HepG2 (cell line): Measurements from ENCODE around the gene TIGD6. TPM values are rescaled to one million over a fixed set of nuclear protein-coding genes. Genes with fewer than 3 reads are reported as not detected.
A peak's percentile ranks its signal among the peaks of the same experiment; 100 is the strongest.

Experiments used
- ATAC-seq: fragments of 200-7000 bp; cut with Tn5 transposase; 3 replicates; pipeline ENCODE4 v1.9.1; 2020; ENCODE audit warnings: mild to moderate bottlenecking, moderate library complexity
- BruUV-seq: library from RNA; stranded (reverse); fragments of 400-500 nt; replicated peaks from 2 replicates; lab custom pipeline; 2021; lab: Mats Ljungman, UMichigan
- CTCF ChIA-PET: fragments of 300-600 bp; formaldehyde crosslinking; extraction: SDS; loops from one replicate; lab custom pipeline; 2021; ENCODE audit warnings: low total read pairs, inconsistent platforms, low intra/inter-chr PET ratio; lab: Yijun Ruan, JAX
- POLR2A ChIA-PET: fragments of 350-600 bp; sonication (Branson Sonifier 250); formaldehyde crosslinking; loops from one replicate; lab custom pipeline; 2020; ENCODE audit warnings: antibody characterized with exemption, inconsistent platforms; lab: Yijun Ruan, JAX
- DNase-seq: peaks from one replicate; pipeline ENCODE4 v3.0.0-alpha.2; 2015; ENCODE audit warnings: low spot score
- FAIRE-seq: peaks from 3 replicates; lab custom pipeline; 2011; peaks lifted over from hg19 to GRCh38; lab: Jason Lieb, UNC
- H2AFZ ChIP-seq: one replicate; pipeline ENCODE4 v1.6.1; 2011; ENCODE audit warnings: low read length, inconsistent platforms
- H3K27ac ChIP-seq: fragments of 300-600 bp; 3 replicates; pipeline ENCODE4 v1.8.0; 2011; ENCODE audit warnings: mixed run types, mild to moderate bottlenecking, mixed read lengths, low read length, inconsistent platforms; ENCODE audit not compliant: insufficient read depth; ENCODE audit errors: extremely low read length
- H3K27me3 ChIP-seq, 2 experiments: fragments of 200-600 bp in 1 of 2; 2 replicates in 1 of 2; 3 replicates in 1 of 2; pipeline versions ENCODE4 v1.6.0 to v1.8.0; 2011; ENCODE audit warnings: low read length in 2 of 2, mild to moderate bottlenecking in 2 of 2, moderate library complexity in 2 of 2, inconsistent platforms in 1 of 2; ENCODE audit not compliant: insufficient read depth in 2 of 2, control insufficient read depth in 1 of 2
- H3K36me3 ChIP-seq, 2 experiments: fragments of 200-600 bp in 1 of 2; replicated peaks in 1 of 2; 2 replicates in 1 of 2; 3 replicates in 1 of 2; pipeline versions ENCODE4 v1.5.1 to v1.8.0; 2011; ENCODE audit warnings: low read length in 2 of 2, inconsistent platforms in 1 of 2; ENCODE audit not compliant: insufficient read depth in 2 of 2, control insufficient read depth in 1 of 2
- H3K4me1 ChIP-seq: 2 replicates; pipeline ENCODE4 v1.5.1; 2012; ENCODE audit warnings: low read length, inconsistent platforms; ENCODE audit not compliant: insufficient read depth
- H3K4me2 ChIP-seq: 2 replicates; pipeline ENCODE4 v1.6.0; 2011; ENCODE audit warnings: low read depth, low read length, inconsistent platforms
- H3K4me3 ChIP-seq, 3 experiments: fragments of 200-600 bp in 1 of 3; sonication (generic), shearing (Covaris generic) in 1 of 3; replicated peaks in 1 of 3; 2 replicates each; pipeline ENCODE4 v1.5.1; 2011 to 2016; ENCODE audit warnings: low read length in 3 of 3, inconsistent platforms in 2 of 3, low read depth in 2 of 3, mild to moderate bottlenecking in 2 of 3, control low read depth in 1 of 3, mixed read lengths in 1 of 3; ENCODE audit not compliant: insufficient read depth in 1 of 3
- H3K79me2 ChIP-seq: one replicate; pipeline ENCODE4 v1.6.1; 2011; ENCODE audit warnings: low read length, inconsistent platforms; ENCODE audit not compliant: insufficient read depth
- H3K9ac ChIP-seq: 2 replicates; pipeline ENCODE4 v1.6.0; 2011; ENCODE audit warnings: mild to moderate bottlenecking, low read depth, low read length, inconsistent platforms; ENCODE audit not compliant: insufficient read depth
- H3K9me3 ChIP-seq: 2 replicates; pipeline ENCODE4 v1.5.1; 2012; ENCODE audit warnings: mild to moderate bottlenecking, low read length
- H4K20me1 ChIP-seq: 2 replicates; pipeline ENCODE4 v1.6.0; 2011; ENCODE audit warnings: inconsistent platforms, mild to moderate bottlenecking, low read length, moderate library complexity; ENCODE audit not compliant: insufficient read depth
- XRCC5 ChIP-seq: fragments of 200-400 bp; formaldehyde crosslinking; optimal IDR thresholded peaks from 2 replicates; pipeline ENCODE3; 2017; ENCODE audit warnings: mild to moderate bottlenecking, low read length
- YEATS4 ChIP-seq: sonication (generic); formaldehyde crosslinking; IDR thresholded peaks from 2 replicates; pipeline ENCODE4 v1.4.0; 2020; ENCODE audit warnings: missing genetic modification reagents, borderline replicate concordance
- ZEB1 ChIP-seq: IDR thresholded peaks from 2 replicates; pipeline ENCODE4 v1.6.1; 2012; ENCODE audit warnings: mild to moderate bottlenecking, low read depth, inconsistent platforms; ENCODE audit not compliant: insufficient replicate concordance
- ZNF577 ChIP-seq: sonication (generic); formaldehyde crosslinking; IDR thresholded peaks from 2 replicates; pipeline ENCODE4 v1.4.0; 2020; ENCODE audit warnings: mild to moderate bottlenecking, low read depth, missing genetic modification reagents, borderline replicate concordance
- ZNF644 ChIP-seq: IDR thresholded peaks from 2 replicates; pipeline ENCODE4 v1.6.1; 2016; ENCODE audit warnings: low read depth
- WGBS: methylation state at CpG from one replicate; pipeline ENCODE4 v1.1.6; 2017; ENCODE audit warnings: low lambda C conversion rate; 5-methylcytosine and 5-hydroxymethylcytosine counted together
- in situ Hi-C: cut with HindIII; loops from 2 replicates; pipeline ENCODE4 v1.10.0; 2017; ENCODE audit warnings: low pct_unique_long_range_greater_than_20kb; ENCODE audit not compliant: extremely low pct_ligation_motif_present
- intact Hi-C: fragments of 100-400 bp; cut with micrococcal nuclease; formaldehyde crosslinking; loops from one replicate; pipeline ENCODE4 v1.10.0; 2022; ENCODE audit not compliant: unreplicated experiment
- polyA plus RNA-seq, 8 experiments: library from polyadenylated mRNA; depleted of rRNA in 3 of 8; stranded (reverse) in 7 of 8; unstranded in 1 of 8; fragments of >200 nt; fragmentation: Illumina TruSeq in 4 of 8; extraction: Trizol in 4 of 8; gene quantifications; 2 replicates each; pipeline versions ENCODE4 v1.2.1 to v1.2.3, GENCODE V29; 2011 to 2016; ENCODE audit warnings: low read depth in 4 of 8, missing spikeins in 1 of 8, mixed read lengths in 1 of 8; ENCODE audit not compliant: insufficient read depth in 1 of 8
- total RNA-seq, 5 experiments: library from RNA; depleted of rRNA; stranded (reverse); fragments of >200 nt; fragmentation: Illumina TruSeq; extraction: Trizol; gene quantifications; 2 replicates each; pipeline ENCODE4 v1.2.3, GENCODE V29; 2016; ENCODE audit warnings: low read depth in 1 of 5
- TF ChIP-seq, protein P1 (sequence below): sonication (generic); formaldehyde crosslinking; IDR thresholded peaks from 2 replicates; pipeline ENCODE4 v1.4.0; 2020; ENCODE audit warnings: missing genetic modification reagents
- TF ChIP-seq, protein P2 (sequence below): sonication (generic); formaldehyde crosslinking; IDR thresholded peaks from 2 replicates; pipeline ENCODE4 v1.5.0; 2020; ENCODE audit warnings: mild to moderate bottlenecking, missing genetic modification reagents, moderate library complexity

Gene TIGD6
- total and polyA plus RNA-seq, 2 of the 13 experiments (the other 11 are each of a cell fraction or from before 2014, with no cell fraction given): 2.1 to 2.9 TPM

GRCh38 chr5:149959406-149960236, 40.8 kb downstream of the TIGD6 start:
- ATAC-seq (no peak), DNase-seq (no peak), FAIRE-seq (no peak)
- no peaks in the 10 kb centered on the region for H3K79me2 ChIP-seq
- ChIA-PET POLR2A (interaction anchor here (1.0 to 3.4 kb wide), 11 partner anchors 9 to 508 kb away, joined by 3 to 17 read pairs (median 4); partner anchors contain the start of genes HMGXB3 and TIGD6), CTCF (interaction anchor here (0.7 to 1.0 kb wide), 2 partner anchors 8 to 122 kb away, joined by 3 to 5 read pairs; no protein-coding TSS in a partner anchor)
- peaks cover 50% of the 10 kb centered on the region for H3K4me1 ChIP-seq
- H3K4me3 ChIP-seq: peak overlapping the region; percentile 44 to 77 (median 65)
- TF ChIP-seq XRCC5 (peak; percentile 36), ZNF644 (CRISPR knock-in tag) (0 out of 2 replicates have a peak, but pooled peaks have one; percentile 13), ZEB1 (peak; percentile 3), ZNF577 (CRISPR knock-in tag) (no peak), YEATS4 (CRISPR knock-in tag) (peak; percentile 4; the same call in 1 of the 2 replicates)
- TF ChIP-seq, protein P1, sequence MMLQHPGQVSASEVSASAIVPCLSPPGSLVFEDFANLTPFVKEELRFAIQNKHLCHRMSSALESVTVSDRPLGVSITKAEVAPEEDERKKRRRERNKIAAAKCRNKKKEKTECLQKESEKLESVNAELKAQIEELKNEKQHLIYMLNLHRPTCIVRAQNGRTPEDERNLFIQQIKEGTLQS: no peak
- TF ChIP-seq, protein P2, sequence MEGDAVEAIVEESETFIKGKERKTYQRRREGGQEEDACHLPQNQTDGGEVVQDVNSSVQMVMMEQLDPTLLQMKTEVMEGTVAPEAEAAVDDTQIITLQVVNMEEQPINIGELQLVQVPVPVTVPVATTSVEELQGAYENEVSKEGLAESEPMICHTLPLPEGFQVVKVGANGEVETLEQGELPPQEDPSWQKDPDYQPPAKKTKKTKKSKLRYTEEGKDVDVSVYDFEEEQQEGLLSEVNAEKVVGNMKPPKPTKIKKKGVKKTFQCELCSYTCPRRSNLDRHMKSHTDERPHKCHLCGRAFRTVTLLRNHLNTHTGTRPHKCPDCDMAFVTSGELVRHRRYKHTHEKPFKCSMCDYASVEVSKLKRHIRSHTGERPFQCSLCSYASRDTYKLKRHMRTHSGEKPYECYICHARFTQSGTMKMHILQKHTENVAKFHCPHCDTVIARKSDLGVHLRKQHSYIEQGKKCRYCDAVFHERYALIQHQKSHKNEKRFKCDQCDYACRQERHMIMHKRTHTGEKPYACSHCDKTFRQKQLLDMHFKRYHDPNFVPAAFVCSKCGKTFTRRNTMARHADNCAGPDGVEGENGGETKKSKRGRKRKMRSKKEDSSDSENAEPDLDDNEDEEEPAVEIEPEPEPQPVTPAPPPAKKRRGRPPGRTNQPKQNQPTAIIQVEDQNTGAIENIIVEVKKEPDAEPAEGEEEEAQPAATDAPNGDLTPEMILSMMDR: peak; percentile 44
- in situ Hi-C loops: no loop called here
- no peaks in the 10 kb centered on the region for H3K36me3 ChIP-seq
- peak overlapping the region; percentile 57; the same call in 1 of the 2 replicates for H3K9ac ChIP-seq
- H3K4me2 ChIP-seq: peak overlapping the region; percentile 91
- H3K9me3 ChIP-seq: no peaks in the 10 kb centered on the region
- H3K27ac ChIP-seq: peak overlapping the region; percentile 52
- no peaks in the 10 kb centered on the region for H4K20me1 ChIP-seq
- peak overlapping the region; percentile 20 for H2AFZ ChIP-seq
- H3K27me3 ChIP-seq: 0 out of 5 replicates have a peak, but pooled peaks cover 0 to 1% of the 10 kb centered on the region in 2 experiments
- intact Hi-C loops: loop anchor here (1.0 to 2.0 kb wide), 2 partner anchors 27 to 31 kb away; no protein-coding TSS in a partner anchor
- TSS peak; percentile 96 for BruUV-seq
- 47% methylated on average over 14 of the region's 14 CpGs for WGBS
